Progenitor cell of endocrine pancreas (in vitro differentiated cells): Measurements from ENCODE around the gene PPP1R37. TPM values are rescaled to one million over a fixed set of nuclear protein-coding genes. Genes with fewer than 3 reads are reported as not detected.
"Not testable (repeated sequence)": the region's sequence is repeated elsewhere in the genome, so short reads cannot be mapped to it uniquely, and the experiment has no call there.

ENCODE experiments used
- DNase-seq: peaks from one replicate; pipeline ENCODE4 v3.0.0; 2021; ENCODE audit warnings: low spot score; ENCODE audit not compliant: unreplicated experiment
- H3K27ac Mint-ChIP-seq: 2 replicates; pipeline ENCODE4 v1.8.0; 2021; ENCODE audit warnings: mild to moderate bottlenecking, moderate library complexity, mixed read lengths
- H3K27me3 Mint-ChIP-seq: 2 replicates; pipeline ENCODE4 v1.8.0; 2021; ENCODE audit warnings: mixed read lengths
- H3K36me3 Mint-ChIP-seq: 2 replicates; pipeline ENCODE4 v1.8.0; 2022; ENCODE audit warnings: mixed read lengths; ENCODE audit not compliant: insufficient read depth
- H3K4me1 Mint-ChIP-seq: 2 replicates; pipeline ENCODE4 v1.8.0; 2021; ENCODE audit warnings: low read depth, mixed read lengths
- H3K4me3 Mint-ChIP-seq: 2 replicates; pipeline ENCODE4 v1.8.0; 2021; ENCODE audit warnings: low read depth, mild to moderate bottlenecking, moderate library complexity, mixed read lengths
- H3K9me3 Mint-ChIP-seq: 2 replicates; pipeline ENCODE4 v1.8.0; 2021; ENCODE audit warnings: low read depth, mixed read lengths
- total RNA-seq: library from RNA; stranded (reverse); gene quantifications from 2 replicates; pipeline ENCODE4 v1.2.1, GENCODE V29; 2021
- TF ChIP-seq, protein P1 (sequence below): fragments of 200-600 bp; sonication (generic); IDR thresholded peaks from one replicate; pipeline ENCODE4 v1.5.0; 2021; ENCODE audit warnings: antibody characterized with exemption, mild to moderate bottlenecking; ENCODE audit not compliant: unreplicated experiment

Gene PPP1R37
- total RNA-seq, 1 donor from 2014 or later: 45.8 TPM

DNA sequence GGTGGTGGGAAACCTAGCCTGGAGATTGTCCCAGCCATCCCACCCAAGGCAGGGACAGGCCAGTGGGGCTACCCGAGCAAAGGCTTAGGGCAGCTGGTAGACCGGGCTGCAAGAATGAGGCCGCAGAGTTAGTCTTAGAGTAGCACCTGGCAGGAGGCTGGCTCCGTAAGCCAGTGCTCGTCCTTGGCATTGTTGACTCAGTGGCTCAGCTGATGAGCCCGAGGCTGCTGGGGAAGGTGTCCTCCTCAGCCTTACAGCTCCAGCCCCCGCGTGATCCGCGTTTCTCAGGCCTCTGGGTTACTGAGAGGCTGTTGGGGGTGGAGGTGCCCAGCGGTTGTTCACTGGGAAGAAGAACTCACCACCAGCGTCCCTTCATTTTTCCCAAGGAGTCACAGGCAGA is 24.7 kb downstream of the PPP1R37 start:
- no peaks in the 10 kb centered on the region for H3K27me3 Mint-ChIP-seq
- DNase-seq: no peak
- H3K36me3 Mint-ChIP-seq: no peaks in the 10 kb centered on the region

DNA sequence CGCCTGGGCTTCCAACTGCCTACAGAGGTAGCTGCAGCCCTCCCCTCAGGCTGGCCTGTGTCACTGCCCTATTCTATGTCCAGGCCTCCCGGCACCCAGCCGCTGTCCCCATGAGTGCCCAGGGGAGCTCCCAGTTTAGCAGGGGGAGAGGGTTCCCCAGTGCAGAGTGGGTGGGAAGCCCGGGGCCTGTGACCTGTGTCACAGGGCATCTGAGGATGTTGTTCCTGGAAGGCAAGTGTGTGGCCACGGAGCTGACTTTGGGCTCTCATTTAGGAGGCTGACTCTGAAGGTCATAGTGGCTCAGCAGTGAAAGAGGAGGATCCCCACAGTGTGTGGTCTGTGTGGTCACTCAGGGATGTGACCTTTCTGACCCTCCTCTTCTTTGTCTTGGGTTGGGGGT is 25.1 kb downstream of the PPP1R37 start:
- Mint-ChIP-seq H3K4me3 (no peak overlapping the region), H3K9me3 (no peaks in the 10 kb centered on the region), H3K27me3 (no peaks in the 10 kb centered on the region), H3K27ac (no peak overlapping the region), H3K36me3 (no peaks in the 10 kb centered on the region), H3K4me1 (peaks cover 19% of the 10 kb centered on the region)
- no peak for DNase-seq
- TF ChIP-seq, protein P1, sequence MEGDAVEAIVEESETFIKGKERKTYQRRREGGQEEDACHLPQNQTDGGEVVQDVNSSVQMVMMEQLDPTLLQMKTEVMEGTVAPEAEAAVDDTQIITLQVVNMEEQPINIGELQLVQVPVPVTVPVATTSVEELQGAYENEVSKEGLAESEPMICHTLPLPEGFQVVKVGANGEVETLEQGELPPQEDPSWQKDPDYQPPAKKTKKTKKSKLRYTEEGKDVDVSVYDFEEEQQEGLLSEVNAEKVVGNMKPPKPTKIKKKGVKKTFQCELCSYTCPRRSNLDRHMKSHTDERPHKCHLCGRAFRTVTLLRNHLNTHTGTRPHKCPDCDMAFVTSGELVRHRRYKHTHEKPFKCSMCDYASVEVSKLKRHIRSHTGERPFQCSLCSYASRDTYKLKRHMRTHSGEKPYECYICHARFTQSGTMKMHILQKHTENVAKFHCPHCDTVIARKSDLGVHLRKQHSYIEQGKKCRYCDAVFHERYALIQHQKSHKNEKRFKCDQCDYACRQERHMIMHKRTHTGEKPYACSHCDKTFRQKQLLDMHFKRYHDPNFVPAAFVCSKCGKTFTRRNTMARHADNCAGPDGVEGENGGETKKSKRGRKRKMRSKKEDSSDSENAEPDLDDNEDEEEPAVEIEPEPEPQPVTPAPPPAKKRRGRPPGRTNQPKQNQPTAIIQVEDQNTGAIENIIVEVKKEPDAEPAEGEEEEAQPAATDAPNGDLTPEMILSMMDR: no peak

More for the DNA sequence above, 24.7 kb downstream of the PPP1R37 start:
- H3K4me3 Mint-ChIP-seq: no peak overlapping the region
- TF ChIP-seq, protein P1: no peak
- H3K4me1 Mint-ChIP-seq: peaks cover 23% of the 10 kb centered on the region
- H3K9me3 Mint-ChIP-seq: no peaks in the 10 kb centered on the region
- H3K27ac Mint-ChIP-seq: no peak overlapping the region

DNA sequence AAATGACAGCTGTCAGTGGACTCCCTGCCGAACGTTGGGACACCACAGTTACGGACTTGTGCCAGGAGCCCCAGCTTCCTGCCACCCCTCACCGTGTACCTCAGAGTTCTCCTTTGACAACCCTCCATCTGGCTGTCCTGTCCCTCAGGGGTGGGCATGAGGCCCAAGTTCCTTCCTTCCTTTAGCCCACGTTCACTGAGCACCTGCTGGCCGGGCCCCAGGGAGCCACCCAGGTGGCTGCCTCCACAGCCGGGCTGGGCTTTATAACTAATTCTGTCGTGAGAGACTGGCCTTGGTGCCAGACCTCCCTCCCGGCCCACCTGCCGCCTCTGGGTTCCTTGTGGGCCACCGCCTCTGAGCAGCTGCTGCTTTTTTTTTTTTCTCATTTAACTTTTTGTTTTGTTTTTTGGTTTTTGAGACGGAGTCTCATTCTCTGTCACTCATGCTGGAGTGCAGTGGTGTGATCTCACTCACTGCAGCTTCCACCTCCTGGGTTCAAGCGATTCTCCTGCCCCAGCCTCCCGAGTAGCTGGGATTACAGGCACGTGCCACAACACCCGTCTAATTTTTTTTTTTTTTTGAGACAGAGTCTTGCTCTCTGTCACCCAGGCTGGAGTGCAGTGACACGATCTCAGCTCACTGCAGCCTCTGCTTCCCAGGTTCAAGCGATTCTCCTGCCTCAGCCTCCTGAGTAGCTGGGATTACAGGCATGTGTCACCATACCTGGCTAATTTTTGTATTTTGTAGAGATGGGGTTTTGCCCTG is 25.8 kb downstream of the PPP1R37 start:
- not testable (repeated sequence) for H3K36me3 Mint-ChIP-seq, DNase-seq, H3K27me3 Mint-ChIP-seq, H3K9me3 Mint-ChIP-seq, H3K4me3 Mint-ChIP-seq
- Mint-ChIP-seq H3K27ac (peak overlapping the region; percentile 77), H3K4me1 (peaks cover 14% of the 10 kb centered on the region)

DNA sequence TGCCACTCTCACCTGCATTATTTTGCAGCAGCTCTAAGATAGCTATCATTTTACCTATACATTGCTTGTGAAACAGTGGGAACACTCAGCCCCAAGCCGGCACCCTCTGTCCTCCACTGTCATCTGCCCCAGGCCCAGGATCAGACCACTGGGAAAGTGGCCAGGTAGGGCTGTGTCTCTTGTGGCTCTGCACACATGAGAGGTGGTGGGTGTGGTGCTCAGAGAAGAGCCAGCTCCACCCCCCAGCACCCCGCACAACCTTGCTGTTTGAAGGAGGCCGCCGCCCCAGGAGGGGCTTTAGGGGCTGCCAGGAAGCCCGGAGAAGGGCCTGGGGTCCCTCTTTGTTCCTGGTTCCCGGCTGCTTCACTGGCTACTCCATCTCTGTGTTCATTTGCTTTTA is 26.6 kb downstream of the PPP1R37 start:
- TF ChIP-seq, protein P1: no peak
- H3K27ac Mint-ChIP-seq: peak overlapping the region; percentile 59
- H3K9me3 Mint-ChIP-seq: no peaks in the 10 kb centered on the region
- H3K4me3 Mint-ChIP-seq: no peak overlapping the region
- peaks cover 9% of the 10 kb centered on the region for H3K4me1 Mint-ChIP-seq
- H3K36me3 Mint-ChIP-seq: no peaks in the 10 kb centered on the region
- DNase-seq: no peak
- no peaks in the 10 kb centered on the region for H3K27me3 Mint-ChIP-seq

DNA sequence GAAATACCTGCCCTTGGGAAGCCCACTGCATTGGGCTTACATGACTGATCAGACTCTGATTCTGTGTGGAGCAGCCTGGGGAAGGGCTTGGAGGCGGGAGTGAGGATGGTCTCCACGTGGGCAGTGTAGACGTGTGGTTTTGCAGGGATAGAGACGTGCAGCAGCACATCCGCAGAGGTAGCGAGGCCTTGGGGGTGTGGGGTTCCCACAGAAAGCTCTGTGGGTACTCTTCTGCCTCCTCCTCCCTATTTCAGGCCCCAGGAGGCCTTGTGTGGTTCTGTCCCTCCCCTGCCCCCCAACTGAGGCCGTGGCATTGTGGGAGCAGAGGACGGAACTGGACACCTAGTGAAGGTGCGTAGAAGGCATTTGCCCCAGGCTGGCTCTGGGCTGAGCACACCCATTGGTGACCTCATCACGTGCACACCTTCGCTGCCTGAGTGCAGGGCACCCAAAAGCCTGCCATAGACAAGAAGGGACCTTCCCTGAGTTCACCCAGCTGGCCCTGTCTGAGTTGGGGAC is 28.9 kb downstream of the PPP1R37 start:
- no peaks in the 10 kb centered on the region for H3K9me3 Mint-ChIP-seq
- H3K27me3 Mint-ChIP-seq: no peaks in the 10 kb centered on the region
- peaks cover 10% of the 10 kb centered on the region for H3K4me1 Mint-ChIP-seq
- peak overlapping the region; percentile 74 for H3K27ac Mint-ChIP-seq
- H3K36me3 Mint-ChIP-seq: no peaks in the 10 kb centered on the region
- DNase-seq: no peak
- TF ChIP-seq, protein P1: no peak
- no peak overlapping the region for H3K4me3 Mint-ChIP-seq

DNA sequence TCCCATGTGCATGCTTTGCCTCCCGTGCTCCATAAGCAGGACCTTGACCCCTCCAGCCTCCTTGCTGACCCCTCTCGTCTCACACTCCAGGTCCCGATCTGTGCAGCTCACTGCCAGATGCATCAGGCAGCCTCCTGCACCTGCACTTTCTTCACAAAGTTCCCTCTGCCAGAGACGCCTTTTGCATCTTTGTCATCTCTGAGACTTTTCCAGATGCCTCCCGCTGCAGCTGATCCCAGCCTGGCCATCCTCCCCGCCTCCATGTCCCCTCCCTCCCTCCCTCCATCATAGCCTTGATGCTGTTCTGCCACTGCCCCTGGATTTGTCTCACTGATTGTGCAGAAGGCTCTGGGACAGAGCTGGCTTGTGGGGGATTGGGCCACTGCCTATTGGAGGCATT is 29.9 kb downstream of the PPP1R37 start:
- Mint-ChIP-seq H3K4me3 (no peak overlapping the region), H3K4me1 (peaks cover 7% of the 10 kb centered on the region), H3K36me3 (no peaks in the 10 kb centered on the region), H3K27me3 (no peaks in the 10 kb centered on the region), H3K9me3 (no peaks in the 10 kb centered on the region), H3K27ac (peak overlapping the region; percentile 34)
- DNase-seq: no peak
- TF ChIP-seq, protein P1: no peak
